ENCODE data around the gene ZNF471. TPM values are rescaled to one million over a fixed set of nuclear protein-coding genes. Genes with fewer than 3 reads are reported as not detected.

ZNF471 gene
- total and polyA plus RNA-seq, 2 of the 13 experiments (the other 11 are each of a cell fraction or from before 2014, with no cell fraction given): not detected

DNA sequence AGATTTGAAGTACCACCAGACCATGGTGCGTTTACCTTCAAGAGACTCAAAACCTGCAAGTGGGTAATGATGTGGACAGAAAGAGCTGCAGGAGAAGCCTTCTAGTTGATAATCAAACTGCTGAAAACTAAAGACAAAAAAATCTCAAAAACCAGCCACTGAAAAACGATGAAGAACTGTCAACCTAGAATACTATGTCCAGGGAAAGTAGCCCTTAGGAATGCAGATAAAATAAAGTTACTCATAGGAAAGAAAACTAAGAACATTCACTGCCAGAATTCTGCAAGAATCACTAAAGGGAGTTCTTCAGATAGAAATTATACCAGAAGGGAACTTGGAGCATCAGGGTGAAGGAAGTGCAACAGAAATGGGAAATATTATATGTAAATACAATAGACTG lies 64.9 kb downstream of the ZNF471 start:
- H3K4me3 ChIP-seq (replicated peaks in 1 of 3; ENCODE audit: insufficient read depth in 1 of 3, low read depth in 2 of 3, low read length in 3 of 3): no peak overlapping the region

More for the DNA sequence above, 64.9 kb downstream of the ZNF471 start:
- ATAC-seq: no peak
- in situ Hi-C loops (cut with HindIII; ENCODE audit: extremely low pct_ligation_motif_present, low pct_unique_long_range_greater_than_20kb): no loop called here
- peaks cover 89% of the 10 kb centered on the region for H3K9me3 ChIP-seq (ENCODE audit: low read length)
- no TSS peak for BruUV-seq (replicated peaks)
- H2AFZ ChIP-seq (ENCODE audit: low read length): no peak overlapping the region
- H3K36me3 ChIP-seq (replicated peaks in 1 of 2; ENCODE audit: control insufficient read depth in 1 of 2, insufficient read depth in 2 of 2, low read length in 2 of 2): no peaks in the 10 kb centered on the region
- H3K27ac ChIP-seq (ENCODE audit: extremely low read length, insufficient read depth, low read length): no peak overlapping the region
- POLR2A ChIA-PET: no interaction called here
- WGBS (ENCODE audit: low lambda C conversion rate): 0% methylated on average over 2 of the region's 2 CpGs
- no peaks in the 10 kb centered on the region for H4K20me1 ChIP-seq (ENCODE audit: insufficient read depth, low read length)
- intact Hi-C loops (cut with micrococcal nuclease; ENCODE audit: unreplicated experiment): no loop called here
- H3K9ac ChIP-seq (ENCODE audit: insufficient read depth, low read depth, low read length): no peak overlapping the region
- H3K4me2 ChIP-seq (ENCODE audit: low read depth, low read length): no peak overlapping the region
- H3K79me2 ChIP-seq (ENCODE audit: insufficient read depth, low read length): no peaks in the 10 kb centered on the region
- no peak for FAIRE-seq
- no peak for DNase-seq (ENCODE audit: low spot score)
- CTCF ChIA-PET (ENCODE audit: low intra/inter-chr PET ratio, low total read pairs): no interaction called here
- TF ChIP-seq SOX5 (CRISPR knock-in tag; IDR thresholded peaks at IDR 0.05; ENCODE audit: borderline replicate concordance): no peak
- no peak for TF ChIP-seq ETV5 (CRISPR knock-in tag; IDR thresholded peaks at IDR 0.05; ENCODE audit: borderline replicate concordance)
- TF ChIP-seq CC2D1A (CRISPR knock-in tag; IDR thresholded peaks at IDR 0.05): no peak
- TF ChIP-seq, protein P1, sequence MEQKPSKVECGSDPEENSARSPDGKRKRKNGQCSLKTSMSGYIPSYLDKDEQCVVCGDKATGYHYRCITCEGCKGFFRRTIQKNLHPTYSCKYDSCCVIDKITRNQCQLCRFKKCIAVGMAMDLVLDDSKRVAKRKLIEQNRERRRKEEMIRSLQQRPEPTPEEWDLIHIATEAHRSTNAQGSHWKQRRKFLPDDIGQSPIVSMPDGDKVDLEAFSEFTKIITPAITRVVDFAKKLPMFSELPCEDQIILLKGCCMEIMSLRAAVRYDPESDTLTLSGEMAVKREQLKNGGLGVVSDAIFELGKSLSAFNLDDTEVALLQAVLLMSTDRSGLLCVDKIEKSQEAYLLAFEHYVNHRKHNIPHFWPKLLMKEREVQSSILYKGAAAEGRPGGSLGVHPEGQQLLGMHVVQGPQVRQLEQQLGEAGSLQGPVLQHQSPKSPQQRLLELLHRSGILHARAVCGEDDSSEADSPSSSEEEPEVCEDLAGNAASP (CRISPR knock-in tag; IDR thresholded peaks at IDR 0.05; ENCODE audit: borderline replicate concordance): no peak
- no peak for TF ChIP-seq ZFYVE20 (CRISPR knock-in tag; IDR thresholded peaks at IDR 0.05; ENCODE audit: borderline replicate concordance, low read depth)
- no peak for TF ChIP-seq KDM5A (IDR thresholded peaks at IDR 0.05; ENCODE audit: borderline replicate concordance, low read length)
- no peak for TF ChIP-seq MZF1 (CRISPR knock-in tag; IDR thresholded peaks at IDR 0.05; ENCODE audit: borderline replicate concordance)
- no peak for TF ChIP-seq MNT (IDR thresholded peaks at IDR 0.05)
- TF ChIP-seq, protein P2, sequence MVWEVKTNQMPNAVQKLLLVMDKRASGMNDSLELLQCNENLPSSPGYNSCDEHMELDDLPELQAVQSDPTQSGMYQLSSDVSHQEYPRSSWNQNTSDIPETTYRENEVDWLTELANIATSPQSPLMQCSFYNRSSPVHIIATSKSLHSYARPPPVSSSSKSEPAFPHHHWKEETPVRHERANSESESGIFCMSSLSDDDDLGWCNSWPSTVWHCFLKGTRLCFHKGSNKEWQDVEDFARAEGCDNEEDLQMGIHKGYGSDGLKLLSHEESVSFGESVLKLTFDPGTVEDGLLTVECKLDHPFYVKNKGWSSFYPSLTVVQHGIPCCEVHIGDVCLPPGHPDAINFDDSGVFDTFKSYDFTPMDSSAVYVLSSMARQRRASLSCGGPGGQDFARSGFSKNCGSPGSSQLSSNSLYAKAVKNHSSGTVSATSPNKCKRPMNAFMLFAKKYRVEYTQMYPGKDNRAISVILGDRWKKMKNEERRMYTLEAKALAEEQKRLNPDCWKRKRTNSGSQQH (CRISPR knock-in tag; IDR thresholded peaks at IDR 0.05; ENCODE audit: low read depth): no peak
- TF ChIP-seq HOXA7 (CRISPR knock-in tag; IDR thresholded peaks at IDR 0.05): no peak
- no peak for TF ChIP-seq GABPB1 (CRISPR knock-in tag; IDR thresholded peaks at IDR 0.05)
- TF ChIP-seq ZNF263 (CRISPR knock-in tag; IDR thresholded peaks at IDR 0.05): no peak
- TF ChIP-seq GATAD2A (CRISPR knock-in tag; IDR thresholded peaks at IDR 0.05): no peak
- TF ChIP-seq NR3C1 (CRISPR knock-in tag; IDR thresholded peaks at IDR 0.05): no peak
- no peak for TF ChIP-seq POGZ (CRISPR knock-in tag; IDR thresholded peaks at IDR 0.05)
- no peak for TF ChIP-seq ADNP (CRISPR knock-in tag; IDR thresholded peaks at IDR 0.05)
- TF ChIP-seq HNRNPL (IDR thresholded peaks at IDR 0.05; ENCODE audit: low read depth, low read length): no peak
- TF ChIP-seq NFYC (CRISPR knock-in tag; IDR thresholded peaks at IDR 0.05): no peak
- no peaks in the 10 kb centered on the region; a peak in 1 of 5 replicates for H3K27me3 ChIP-seq (ENCODE audit: control insufficient read depth in 1 of 2, insufficient read depth in 2 of 2, low read length in 2 of 2)
- no peaks in the 10 kb centered on the region for H3K4me1 ChIP-seq (ENCODE audit: insufficient read depth, low read length)

All from HepG2 (cell line).